BLaER1 (cell line): ENCODE results near the gene SEMA5A.

ENCODE experiments used
- H3K27ac ChIP-seq: shearing (Covaris generic); formaldehyde crosslinking; 2 replicates; pipeline ENCODE4 v1.8.1; 2022
- H3K27me3 ChIP-seq: shearing (Covaris generic); formaldehyde crosslinking; 2 replicates; pipeline ENCODE4 v1.8.1; 2022
- H3K36me3 ChIP-seq: shearing (Covaris generic); formaldehyde crosslinking; 2 replicates; pipeline ENCODE4 v1.8.1; 2022
- H3K4me1 ChIP-seq: shearing (Covaris generic); formaldehyde crosslinking; 2 replicates; pipeline ENCODE4 v1.8.1; 2022
- H3K4me2 ChIP-seq: shearing (Covaris generic); formaldehyde crosslinking; 2 replicates; pipeline ENCODE4 v1.8.1; 2022
- H3K4me3 ChIP-seq: shearing (Covaris generic); formaldehyde crosslinking; 2 replicates; pipeline ENCODE4 v1.8.1; 2022
- H3K9ac ChIP-seq: shearing (Covaris generic); formaldehyde crosslinking; 2 replicates; pipeline ENCODE4 v1.8.1; 2022
- H3K9me3 ChIP-seq: shearing (Covaris generic); formaldehyde crosslinking; 2 replicates; pipeline ENCODE4 v1.8.1; 2022
- H4K20me1 ChIP-seq: shearing (Covaris generic); formaldehyde crosslinking; 2 replicates; pipeline ENCODE4 v1.8.1; 2022
- Cebpa-rat ChIP-seq: shearing (Covaris generic); IDR thresholded peaks from 2 replicates; pipeline ENCODE4 v1.8.1; 2022

Gene SEMA5A

GRCh38 chr5:9453480-9454011, 92.3 kb downstream of the SEMA5A start:
- Histone ChIP-seq H4K20me1 (no peaks in the 10 kb centered on the region), H3K27ac (no peak overlapping the region)

GRCh38 chr5:9452181-9452580, 93.7 kb downstream of the SEMA5A start:
- no peak for TF ChIP-seq Cebpa-rat
- Histone ChIP-seq H3K4me2 (no peak overlapping the region), H3K27me3 (no peaks in the 10 kb centered on the region), H3K36me3 (no peaks in the 10 kb centered on the region), H3K9ac (no peak overlapping the region), H3K27ac (no peak overlapping the region), H3K9me3 (no peaks in the 10 kb centered on the region), H4K20me1 (no peaks in the 10 kb centered on the region), H3K4me1 (peaks cover 15% of the 10 kb centered on the region), H3K4me3 (no peak overlapping the region)

More at GRCh38 chr5:9453480-9454011, 92.3 kb downstream of the SEMA5A start:
- H3K4me1 ChIP-seq = peaks cover 17% of the 10 kb centered on the region
- H3K36me3 ChIP-seq = no peaks in the 10 kb centered on the region
- no peak overlapping the region for H3K4me2 ChIP-seq
- H3K4me3 ChIP-seq = no peak overlapping the region
- peaks cover 9% of the 10 kb centered on the region for H3K9me3 ChIP-seq
- no peak overlapping the region for H3K9ac ChIP-seq
- H3K27me3 ChIP-seq = no peaks in the 10 kb centered on the region
- no peak for TF ChIP-seq Cebpa-rat

- H4K20me1 ChIP-seq = no peaks in the 10 kb centered on the region
- H3K36me3 ChIP-seq = no peaks in the 10 kb centered on the region
- no peaks in the 10 kb centered on the region for H3K27me3 ChIP-seq
- H3K9ac ChIP-seq = no peak overlapping the region
- H3K27ac ChIP-seq = no peak overlapping the region
- H3K9me3 ChIP-seq = no peaks in the 10 kb centered on the region
- H3K4me3 ChIP-seq = no peak overlapping the region
- no peak overlapping the region for H3K4me2 ChIP-seq
- no peak for TF ChIP-seq Cebpa-rat
- peaks cover 4% of the 10 kb centered on the region for H3K4me1 ChIP-seq
Observed at GRCh38 chr5:9451037-9451436, 94.8 kb downstream of the SEMA5A start.

GRCh38 chr5:9447691-9448090, 98.2 kb downstream of the SEMA5A start:
- 0 out of 2 replicates have a peak, but pooled peaks cover 11% of the 10 kb centered on the region for H3K9me3 ChIP-seq
- no peak for TF ChIP-seq Cebpa-rat
- H3K36me3 ChIP-seq = no peaks in the 10 kb centered on the region
- no peak overlapping the region for H3K4me2 ChIP-seq
- no peaks in the 10 kb centered on the region for H3K4me1 ChIP-seq
- no peak overlapping the region for H3K9ac ChIP-seq
- H4K20me1 ChIP-seq = no peaks in the 10 kb centered on the region
- H3K27ac ChIP-seq = no peak overlapping the region
- H3K4me3 ChIP-seq = no peak overlapping the region
- no peaks in the 10 kb centered on the region for H3K27me3 ChIP-seq

GRCh38 chr5:9445826-9446388, 100.0 kb downstream of the SEMA5A start:
- no peak overlapping the region for H3K27ac ChIP-seq
- TF ChIP-seq Cebpa-rat = no peak

GRCh38 chr5:9444346-9444745, 101.5 kb downstream of the SEMA5A start:
- TF ChIP-seq Cebpa-rat = no peak
- H3K4me1 ChIP-seq = no peaks in the 10 kb centered on the region
- 0 out of 2 replicates have a peak, but pooled peaks cover 11% of the 10 kb centered on the region for H3K9me3 ChIP-seq
- no peaks in the 10 kb centered on the region for H3K27me3 ChIP-seq
- no peaks in the 10 kb centered on the region for H4K20me1 ChIP-seq
- no peak overlapping the region for H3K9ac ChIP-seq
- no peaks in the 10 kb centered on the region for H3K36me3 ChIP-seq
- no peak overlapping the region for H3K4me3 ChIP-seq
- H3K4me2 ChIP-seq = no peak overlapping the region
- H3K27ac ChIP-seq = no peak overlapping the region

More at GRCh38 chr5:9445826-9446388, 100.0 kb downstream of the SEMA5A start:
- H3K36me3 ChIP-seq = no peaks in the 10 kb centered on the region
- H3K27me3 ChIP-seq = no peaks in the 10 kb centered on the region
- H3K4me1 ChIP-seq = no peaks in the 10 kb centered on the region
- H3K4me2 ChIP-seq = no peak overlapping the region
- H3K9me3 ChIP-seq = 0 out of 2 replicates have a peak, but pooled peaks cover 11% of the 10 kb centered on the region
- H3K4me3 ChIP-seq = no peak overlapping the region
- no peak overlapping the region for H3K9ac ChIP-seq
- H4K20me1 ChIP-seq = no peaks in the 10 kb centered on the region

- Histone ChIP-seq H3K9me3 (0 out of 2 replicates have a peak, but pooled peaks cover 11% of the 10 kb centered on the region), H3K4me1 (no peaks in the 10 kb centered on the region), H3K27ac (no peak overlapping the region), H3K9ac (no peak overlapping the region), H4K20me1 (no peaks in the 10 kb centered on the region), H3K4me2 (no peak overlapping the region), H3K4me3 (no peak overlapping the region), H3K27me3 (no peaks in the 10 kb centered on the region), H3K36me3 (no peaks in the 10 kb centered on the region)
- no peak for TF ChIP-seq Cebpa-rat
Observed at GRCh38 chr5:9441610-9442009, 104.3 kb downstream of the SEMA5A start.

- no peaks in the 10 kb centered on the region for H3K36me3 ChIP-seq
- H3K4me1 ChIP-seq = no peaks in the 10 kb centered on the region
- H4K20me1 ChIP-seq = no peaks in the 10 kb centered on the region
- no peak overlapping the region for H3K9ac ChIP-seq
- no peak overlapping the region for H3K4me2 ChIP-seq
- no peak overlapping the region for H3K4me3 ChIP-seq
- no peaks in the 10 kb centered on the region for H3K27me3 ChIP-seq
- no peak for TF ChIP-seq Cebpa-rat
- 0 out of 2 replicates have a peak, but pooled peaks cover 11% of the 10 kb centered on the region for H3K9me3 ChIP-seq
- no peak overlapping the region for H3K27ac ChIP-seq
Observed at GRCh38 chr5:9440517-9440916, 105.4 kb downstream of the SEMA5A start.

- H3K9me3 ChIP-seq = 0 out of 2 replicates have a peak, but pooled peaks cover 10% of the 10 kb centered on the region
- no peaks in the 10 kb centered on the region for H3K4me1 ChIP-seq
- no peaks in the 10 kb centered on the region for H3K36me3 ChIP-seq
- no peaks in the 10 kb centered on the region for H4K20me1 ChIP-seq
- H3K4me2 ChIP-seq = no peak overlapping the region
- H3K27ac ChIP-seq = no peak overlapping the region
- no peak overlapping the region for H3K4me3 ChIP-seq
- H3K27me3 ChIP-seq = no peaks in the 10 kb centered on the region
- no peak overlapping the region for H3K9ac ChIP-seq
- TF ChIP-seq Cebpa-rat = no peak
Observed at GRCh38 chr5:9439531-9440292, 106.2 kb downstream of the SEMA5A start.
